ENCODE results near the gene MAPK1IP1L.
A peak's percentile ranks its signal among the peaks of the same experiment; 100 is the strongest.

The MAPK1IP1L gene

DNA sequence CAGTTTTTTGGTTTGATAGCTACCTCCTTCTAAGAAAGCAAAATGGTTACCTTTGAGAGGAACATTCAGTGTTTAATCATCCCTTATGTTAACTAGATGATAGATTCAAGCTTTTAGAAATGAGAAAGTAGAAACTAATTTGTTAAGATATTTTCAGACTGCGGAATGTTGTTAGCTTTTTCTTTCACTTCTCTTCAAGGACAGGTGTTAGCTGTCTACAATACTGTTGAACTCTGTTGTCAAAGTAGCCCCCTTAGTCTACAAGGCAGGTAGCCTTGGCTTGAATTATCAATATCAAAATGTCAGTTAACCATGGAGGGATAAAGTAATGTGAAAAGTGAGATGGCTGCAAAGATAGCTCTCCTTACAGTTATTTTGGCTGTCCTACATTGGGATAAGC is 14.8 kb downstream of the MAPK1IP1L start:
- no peak overlapping the region for H3K4me3 ChIP-seq (replicated peaks; ENCODE audit: low read depth, low read length)
- DNase-seq (ENCODE audit: low read depth), result no peak
- TF ChIP-seq, protein P1, sequence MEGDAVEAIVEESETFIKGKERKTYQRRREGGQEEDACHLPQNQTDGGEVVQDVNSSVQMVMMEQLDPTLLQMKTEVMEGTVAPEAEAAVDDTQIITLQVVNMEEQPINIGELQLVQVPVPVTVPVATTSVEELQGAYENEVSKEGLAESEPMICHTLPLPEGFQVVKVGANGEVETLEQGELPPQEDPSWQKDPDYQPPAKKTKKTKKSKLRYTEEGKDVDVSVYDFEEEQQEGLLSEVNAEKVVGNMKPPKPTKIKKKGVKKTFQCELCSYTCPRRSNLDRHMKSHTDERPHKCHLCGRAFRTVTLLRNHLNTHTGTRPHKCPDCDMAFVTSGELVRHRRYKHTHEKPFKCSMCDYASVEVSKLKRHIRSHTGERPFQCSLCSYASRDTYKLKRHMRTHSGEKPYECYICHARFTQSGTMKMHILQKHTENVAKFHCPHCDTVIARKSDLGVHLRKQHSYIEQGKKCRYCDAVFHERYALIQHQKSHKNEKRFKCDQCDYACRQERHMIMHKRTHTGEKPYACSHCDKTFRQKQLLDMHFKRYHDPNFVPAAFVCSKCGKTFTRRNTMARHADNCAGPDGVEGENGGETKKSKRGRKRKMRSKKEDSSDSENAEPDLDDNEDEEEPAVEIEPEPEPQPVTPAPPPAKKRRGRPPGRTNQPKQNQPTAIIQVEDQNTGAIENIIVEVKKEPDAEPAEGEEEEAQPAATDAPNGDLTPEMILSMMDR (IDR thresholded peaks at IDR 0.05; ENCODE audit: low read length, missing control alignments), result no peak

GRCh38 chr14:55070981-55071411 is 19.5 kb downstream of the MAPK1IP1L start:
- peak; percentile 24 for DNase-seq (ENCODE audit: low read depth)
- TF ChIP-seq, protein P1 (IDR thresholded peaks at IDR 0.05; ENCODE audit: low read length, missing control alignments), result no peak
- no peak overlapping the region for H3K4me3 ChIP-seq (replicated peaks; ENCODE audit: low read depth, low read length)

GRCh38 chr14:55071870-55072640 is 20.6 kb downstream of the MAPK1IP1L start:
- TF ChIP-seq, protein P1 (IDR thresholded peaks at IDR 0.05; ENCODE audit: low read length, missing control alignments), result no peak
- no peak overlapping the region for H3K4me3 ChIP-seq (replicated peaks; ENCODE audit: low read depth, low read length)
- DNase-seq (ENCODE audit: low read depth), result peak; percentile 80

GRCh38 chr14:55073856-55074255 is 22.4 kb downstream of the MAPK1IP1L start:
- H3K4me3 ChIP-seq (replicated peaks; ENCODE audit: low read depth, low read length), result no peak overlapping the region
- TF ChIP-seq, protein P1 (IDR thresholded peaks at IDR 0.05; ENCODE audit: low read length, missing control alignments), result no peak
- DNase-seq (ENCODE audit: low read depth), result peak; percentile 72

- TF ChIP-seq, protein P1 (IDR thresholded peaks at IDR 0.05; ENCODE audit: low read length, missing control alignments), result no peak
- H3K4me3 ChIP-seq (replicated peaks; ENCODE audit: low read depth, low read length), result no peak overlapping the region
- no peak for DNase-seq (ENCODE audit: low read depth)
These were observed 23.2 kb downstream of the MAPK1IP1L start for GRCh38 chr14:55074662-55075061.

- no peak overlapping the region for H3K4me3 ChIP-seq (replicated peaks; ENCODE audit: low read depth, low read length)
- peak; percentile 37 for DNase-seq (ENCODE audit: low read depth)
- TF ChIP-seq, protein P1 (IDR thresholded peaks at IDR 0.05; ENCODE audit: low read length, missing control alignments), result no peak
These were observed 24.3 kb downstream of the MAPK1IP1L start for GRCh38 chr14:55075628-55076175.
